ENCODE data around the gene GYS2. TPM values are rescaled to one million over a fixed set of nuclear protein-coding genes. Genes with fewer than 3 reads are reported as not detected.

The GYS2 gene
- total and polyA plus RNA-seq, 2 experiments from 2014 or later, result 0.16 to 0.27 TPM

DNA sequence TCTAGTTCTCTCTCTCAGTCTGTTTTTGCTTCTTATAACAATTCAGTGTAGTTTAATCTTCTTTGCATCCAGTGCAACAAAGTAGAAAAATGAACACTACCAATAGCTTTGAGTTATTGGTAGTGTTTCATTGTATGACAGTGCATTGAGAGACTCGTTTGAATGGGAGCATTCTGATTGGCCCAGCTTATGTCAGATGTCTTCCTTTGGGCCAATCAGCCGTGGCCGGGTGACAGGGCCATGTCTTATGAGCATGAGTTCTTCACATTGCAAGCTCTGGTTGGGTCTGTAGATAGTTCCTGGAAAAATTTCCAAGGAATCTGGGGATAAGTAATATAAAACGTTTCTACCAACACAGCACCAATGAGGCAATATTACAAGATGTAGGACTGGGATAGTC is 36.5 kb downstream of the GYS2 start:
- H3K27ac ChIP-seq, result no peak overlapping the region
- H3K4me2 ChIP-seq, result no peak overlapping the region
- no peak overlapping the region for H2AFZ ChIP-seq
- H3K9me3 ChIP-seq (ENCODE audit: low read depth), result no peaks in the 10 kb centered on the region
- no peaks in the 10 kb centered on the region for H3K9me2 ChIP-seq (replicated peaks; ENCODE audit: insufficient read depth)
- no peaks in the 10 kb centered on the region for H3K27me3 ChIP-seq
- H3K4me1 ChIP-seq (ENCODE audit: insufficient read depth), result peaks cover 4% of the 10 kb centered on the region
- H3K79me2 ChIP-seq, result no peaks in the 10 kb centered on the region
- DNase-seq (ENCODE audit: low spot score), result no peak
- no peaks in the 10 kb centered on the region for H4K20me1 ChIP-seq (ENCODE audit: insufficient read depth, poor library complexity, severe bottlenecking)
- TF ChIP-seq EZH2phosphoT487 (IDR thresholded peaks at IDR 0.05; ENCODE audit: low read depth, severe bottlenecking, unreplicated experiment), result no peak
- TF ChIP-seq CTCF (IDR thresholded peaks at IDR 0.05; ENCODE audit: poor library complexity), result no peak
- no peak for TF ChIP-seq EZH2 (IDR thresholded peaks at IDR 0.05; ENCODE audit: borderline replicate concordance)
- no peak overlapping the region for H3K4me3 ChIP-seq
- no peaks in the 10 kb centered on the region for H3K36me3 ChIP-seq (replicated peaks; ENCODE audit: insufficient read depth, low read depth)
- 89% methylated on average over 4 of the region's 4 CpGs for WGBS (ENCODE audit: low lambda C conversion rate, missing lambda C conversion rate)

DNA sequence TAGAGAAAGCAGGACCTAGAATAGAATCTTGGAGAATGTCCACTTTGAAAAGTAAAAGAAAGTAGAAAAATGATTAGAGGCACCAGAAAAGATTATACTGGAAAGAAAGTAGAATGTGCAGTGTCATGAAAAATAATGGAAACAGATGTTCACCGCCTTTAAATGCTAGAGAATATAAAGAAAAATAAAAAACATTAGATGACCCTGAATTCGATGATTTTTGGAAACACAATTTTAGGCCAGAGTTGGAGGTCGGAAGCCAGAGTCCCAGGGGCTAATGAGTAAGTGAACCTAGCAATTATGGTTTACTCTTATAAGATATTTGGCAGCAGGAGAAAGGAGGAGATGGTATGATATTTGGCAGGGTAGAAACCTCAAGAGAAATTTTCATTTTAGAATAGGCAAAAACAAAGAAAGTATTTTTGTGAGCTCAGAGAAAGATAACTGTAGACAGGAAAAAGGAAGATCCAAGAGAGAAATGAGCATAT is 37.7 kb downstream of the GYS2 start:
- Histone ChIP-seq H3K27me3 (no peaks in the 10 kb centered on the region), H3K27ac (peak overlapping the region; percentile 39), H3K4me2 (no peak overlapping the region), H3K4me3 (no peak overlapping the region), H3K79me2 (no peaks in the 10 kb centered on the region), H2AFZ (no peak overlapping the region), H4K20me1 (ENCODE audit: insufficient read depth, poor library complexity, severe bottlenecking) (no peaks in the 10 kb centered on the region), H3K4me1 (ENCODE audit: insufficient read depth) (peaks cover 4% of the 10 kb centered on the region), H3K36me3 (replicated peaks; ENCODE audit: insufficient read depth, low read depth) (no peaks in the 10 kb centered on the region), H3K9me2 (replicated peaks; ENCODE audit: insufficient read depth) (no peaks in the 10 kb centered on the region), H3K9me3 (ENCODE audit: low read depth) (no peaks in the 10 kb centered on the region)
- TF ChIP-seq EZH2 (IDR thresholded peaks at IDR 0.05; ENCODE audit: borderline replicate concordance) (no peak), EZH2phosphoT487 (IDR thresholded peaks at IDR 0.05; ENCODE audit: low read depth, severe bottlenecking, unreplicated experiment) (no peak), CTCF (IDR thresholded peaks at IDR 0.05; ENCODE audit: poor library complexity) (no peak)
- WGBS (ENCODE audit: low lambda C conversion rate, missing lambda C conversion rate), result 98% methylated on average over 3 of the region's 3 CpGs
- no peak for DNase-seq (ENCODE audit: low spot score)

GRCh38 chr12:21566223-21566906 is 38.3 kb downstream of the GYS2 start:
- H3K36me3 ChIP-seq (replicated peaks; ENCODE audit: insufficient read depth, low read depth), result no peaks in the 10 kb centered on the region
- H3K4me2 ChIP-seq, result no peak overlapping the region
- no peaks in the 10 kb centered on the region for H3K9me3 ChIP-seq (ENCODE audit: low read depth)
- H3K27me3 ChIP-seq, result no peaks in the 10 kb centered on the region
- no peak for TF ChIP-seq EZH2phosphoT487 (IDR thresholded peaks at IDR 0.05; ENCODE audit: low read depth, severe bottlenecking, unreplicated experiment)
- TF ChIP-seq CTCF (IDR thresholded peaks at IDR 0.05; ENCODE audit: poor library complexity), result no peak
- TF ChIP-seq EZH2 (IDR thresholded peaks at IDR 0.05; ENCODE audit: borderline replicate concordance), result no peak
- DNase-seq (ENCODE audit: low spot score), result peak; percentile 14
- no peaks in the 10 kb centered on the region for H3K9me2 ChIP-seq (replicated peaks; ENCODE audit: insufficient read depth)
- no peak overlapping the region for H3K4me3 ChIP-seq
- no peaks in the 10 kb centered on the region for H4K20me1 ChIP-seq (ENCODE audit: insufficient read depth, poor library complexity, severe bottlenecking)
- H3K27ac ChIP-seq, result peak overlapping the region; percentile 39
- H2AFZ ChIP-seq, result no peak overlapping the region
- peaks cover 4% of the 10 kb centered on the region for H3K4me1 ChIP-seq (ENCODE audit: insufficient read depth)
- H3K79me2 ChIP-seq, result no peaks in the 10 kb centered on the region
- 75% methylated on average over 5 of the region's 5 CpGs for WGBS (ENCODE audit: low lambda C conversion rate, missing lambda C conversion rate)
